Lower lobe of right lung (tissue), 2 donors: ENCODE data around the gene FPR3. TPM values are rescaled to one million over a fixed set of nuclear protein-coding genes. Genes with fewer than 3 reads are reported as not detected.

Experiments
- ATAC-seq, 2 donors: fragments of 200-7000 bp; cut with Tn5 transposase; one replicate each; pipeline ENCODE4 v1.9.1; 2020 to 2022; ENCODE audit warnings: mild to moderate bottlenecking in 2 of 2, moderate library complexity in 2 of 2
- DNase-seq: peaks from one replicate; pipeline ENCODE4 v3.0.0-alpha.2; 2020
- H3K27ac ChIP-seq: fragments of 200-600 bp; one replicate; pipeline ENCODE4 v1.8.0; 2022
- H3K27me3 ChIP-seq: fragments of 200-600 bp; one replicate; pipeline ENCODE4 v1.8.0; 2022; ENCODE audit warnings: low read depth
- H3K36me3 ChIP-seq: fragments of 200-600 bp; one replicate; pipeline ENCODE4 v1.8.0; 2022; ENCODE audit warnings: mild to moderate bottlenecking
- H3K4me1 ChIP-seq: fragments of 200-600 bp; one replicate; pipeline ENCODE4 v1.8.0; 2022
- H3K4me3 ChIP-seq: fragments of 200-600 bp; one replicate; pipeline ENCODE4 v1.8.0; 2022; ENCODE audit warnings: mild to moderate bottlenecking
- H3K9me3 ChIP-seq: fragments of 200-600 bp; one replicate; pipeline ENCODE4 v1.8.0; 2022
- CTCF ChIP-seq: fragments of 200-600 bp; IDR thresholded peaks from one replicate; pipeline ENCODE4 v1.8.0; 2022; ENCODE audit warnings: antibody characterized with exemption, mild to moderate bottlenecking
- intact Hi-C: fragments of 100-400 bp; cut with DNase I; formaldehyde crosslinking; loops from one replicate; pipeline ENCODE4 v1.11.0; 2022
- total RNA-seq: library from RNA; stranded (reverse); fragmentation: NEBNext Ultra II Directional; extraction: Animal tissue kit (Norgen Biotek cat#: 25700); gene quantifications from one replicate; pipeline ENCODE4 v1.2.1, GENCODE V29; 2021
- donor health status: DM: no; HTN: yes; CAD: no; lungs with severe emphysema.

Gene FPR3
- total RNA-seq, 1 donor from 2014 or later = 62.3 TPM

DNA sequence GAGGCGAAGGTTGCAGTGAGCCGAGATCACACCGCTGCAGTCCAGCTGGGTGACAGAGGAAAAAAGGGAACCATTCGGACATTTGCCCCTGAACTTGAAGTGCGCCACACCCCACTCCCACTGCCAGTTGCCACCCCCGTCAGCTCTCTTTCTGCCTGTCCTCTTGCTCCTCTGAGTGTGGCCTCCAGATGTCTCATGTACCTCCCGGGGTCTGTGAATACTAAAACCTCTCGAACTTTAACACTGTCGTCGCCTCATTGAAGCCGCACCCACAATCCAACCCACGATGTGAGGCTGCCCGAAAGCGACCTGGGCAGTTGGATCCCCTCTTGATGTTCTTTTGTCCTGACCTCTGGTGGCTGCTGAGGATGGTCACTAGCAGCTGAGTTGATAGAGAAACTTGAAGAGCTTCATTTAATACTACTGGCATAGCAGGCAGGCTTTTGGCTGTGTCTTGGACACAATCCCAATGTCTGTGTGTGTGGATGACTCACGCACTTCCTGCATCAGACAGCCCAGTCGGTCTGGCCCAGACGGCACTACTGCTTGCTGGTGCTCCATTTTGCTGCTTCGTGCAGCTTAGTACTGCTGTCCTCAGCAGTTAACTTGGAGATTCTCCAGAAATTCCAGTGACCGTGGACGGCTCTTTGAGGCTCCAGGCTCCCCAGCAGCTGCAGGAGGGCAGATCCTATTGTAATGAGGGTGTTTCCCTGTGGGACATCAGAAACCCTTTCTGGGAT lies 4.2 kb downstream of the FPR3 start:
- intact Hi-C loops = no loop called here
- DNase-seq (peak; percentile 78), ATAC-seq (peak; percentile 91)
- H3K36me3 ChIP-seq = no peaks in the 10 kb centered on the region
- peak; percentile 17 for TF ChIP-seq CTCF
- no peaks in the 10 kb centered on the region for H3K27me3 ChIP-seq
- H3K27ac ChIP-seq = peak overlapping the region; percentile 88
- H3K9me3 ChIP-seq = no peaks in the 10 kb centered on the region
- H3K4me1 ChIP-seq = peaks cover 35% of the 10 kb centered on the region
- H3K4me3 ChIP-seq = peak overlapping the region; percentile 10

DNA sequence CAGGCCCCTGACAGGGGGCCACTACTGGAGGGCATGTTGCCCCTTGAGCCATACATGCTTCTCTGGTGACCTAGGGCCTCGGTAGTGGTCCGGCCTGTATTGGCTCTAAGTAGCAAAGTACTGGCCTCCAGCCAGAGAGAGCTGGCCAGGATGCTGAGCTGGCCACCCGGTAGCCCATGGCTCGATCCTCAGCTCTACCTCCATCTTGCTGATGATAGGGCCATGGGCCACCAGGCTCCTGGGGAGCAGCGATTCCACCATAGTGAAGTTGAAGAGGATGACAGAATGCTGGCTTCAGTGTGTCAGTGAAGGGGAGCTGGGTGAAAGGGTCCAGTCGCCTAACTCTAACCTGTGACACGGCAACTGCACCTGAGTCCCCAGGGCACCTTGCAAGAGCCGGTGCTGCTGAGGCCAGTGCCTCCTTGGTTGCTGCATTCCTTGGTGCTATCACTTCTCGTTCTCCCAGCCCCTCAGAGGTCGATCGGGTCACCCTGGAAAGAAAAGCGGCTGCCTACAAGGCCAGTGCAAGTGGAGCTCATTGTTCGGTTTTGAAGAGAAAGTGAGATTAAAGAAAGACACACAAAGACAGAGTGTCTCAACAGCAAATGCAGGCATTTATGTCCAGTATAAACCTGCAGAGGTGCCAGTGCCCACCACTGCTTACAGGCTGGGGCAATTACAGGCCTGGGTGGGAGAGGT lies 5.0 kb downstream of the FPR3 start:
- peak; percentile 17 to 34 for ATAC-seq
- peak overlapping the region; percentile 10 for H3K4me3 ChIP-seq
- TF ChIP-seq CTCF = no peak
- H3K27ac ChIP-seq = peak overlapping the region; percentile 88
- DNase-seq = no peak
- no peaks in the 10 kb centered on the region for H3K9me3 ChIP-seq
- H3K27me3 ChIP-seq = no peaks in the 10 kb centered on the region
- no peaks in the 10 kb centered on the region for H3K36me3 ChIP-seq
- intact Hi-C loops = no loop called here
- peaks cover 35% of the 10 kb centered on the region for H3K4me1 ChIP-seq

- no peak for DNase-seq
- ATAC-seq = peak; percentile 23 to 25
- Histone ChIP-seq H3K4me3 (no peak overlapping the region), H3K4me1 (peaks cover 35% of the 10 kb centered on the region), H3K36me3 (no peaks in the 10 kb centered on the region), H3K27me3 (no peaks in the 10 kb centered on the region), H3K9me3 (no peaks in the 10 kb centered on the region), H3K27ac (peak overlapping the region; percentile 88)
- intact Hi-C loops = no loop called here
- TF ChIP-seq CTCF = no peak
These were observed 5.7 kb downstream of the FPR3 start for GRCh38 chr19:51800473-51801244.

- DNase-seq (no peak), ATAC-seq (no peak)
- H3K4me1 ChIP-seq = peaks cover 47% of the 10 kb centered on the region
- no peak for TF ChIP-seq CTCF
- intact Hi-C loops = no loop called here
- no peak overlapping the region for H3K27ac ChIP-seq
- H3K9me3 ChIP-seq = no peaks in the 10 kb centered on the region
- H3K27me3 ChIP-seq = no peaks in the 10 kb centered on the region
- H3K4me3 ChIP-seq = no peak overlapping the region
- no peaks in the 10 kb centered on the region for H3K36me3 ChIP-seq
These were observed 7.8 kb downstream of the FPR3 start for GRCh38 chr19:51802775-51803174.

DNA sequence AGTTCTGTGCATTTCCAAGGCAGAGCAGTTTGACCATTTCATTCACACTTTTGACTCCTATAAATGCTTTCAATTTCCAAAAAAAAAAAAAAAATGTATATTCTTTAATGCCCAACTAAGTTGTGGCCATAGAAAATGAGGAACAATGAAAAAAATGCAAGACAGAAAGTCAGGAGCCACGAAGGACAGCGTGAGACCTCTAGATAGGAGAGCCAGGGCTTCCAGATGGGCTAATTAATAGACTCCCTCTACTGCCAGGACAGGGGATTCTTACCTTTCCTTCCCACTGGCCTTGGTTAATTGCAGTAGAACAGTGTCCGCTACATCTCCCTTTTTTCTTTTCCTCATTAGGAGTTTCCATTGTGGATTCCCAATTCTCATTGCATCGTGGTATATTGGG lies 8.6 kb downstream of the FPR3 start:
- Histone ChIP-seq H3K4me1 (peaks cover 47% of the 10 kb centered on the region), H3K9me3 (no peaks in the 10 kb centered on the region), H3K27me3 (no peaks in the 10 kb centered on the region), H3K4me3 (no peak overlapping the region), H3K27ac (peak overlapping the region; percentile 60), H3K36me3 (no peaks in the 10 kb centered on the region)
- DNase-seq (no peak), ATAC-seq (no peak)
- intact Hi-C loops = no loop called here
- TF ChIP-seq CTCF = no peak
